ENCODE data around the gene CAPZB. TPM values are rescaled to one million over a fixed set of nuclear protein-coding genes. Genes with fewer than 3 reads are reported as not detected.

The CAPZB gene
- polyA plus RNA-seq, 1 of the 3 experiments (the other 2 are of a cell fraction), result 122 TPM

DNA sequence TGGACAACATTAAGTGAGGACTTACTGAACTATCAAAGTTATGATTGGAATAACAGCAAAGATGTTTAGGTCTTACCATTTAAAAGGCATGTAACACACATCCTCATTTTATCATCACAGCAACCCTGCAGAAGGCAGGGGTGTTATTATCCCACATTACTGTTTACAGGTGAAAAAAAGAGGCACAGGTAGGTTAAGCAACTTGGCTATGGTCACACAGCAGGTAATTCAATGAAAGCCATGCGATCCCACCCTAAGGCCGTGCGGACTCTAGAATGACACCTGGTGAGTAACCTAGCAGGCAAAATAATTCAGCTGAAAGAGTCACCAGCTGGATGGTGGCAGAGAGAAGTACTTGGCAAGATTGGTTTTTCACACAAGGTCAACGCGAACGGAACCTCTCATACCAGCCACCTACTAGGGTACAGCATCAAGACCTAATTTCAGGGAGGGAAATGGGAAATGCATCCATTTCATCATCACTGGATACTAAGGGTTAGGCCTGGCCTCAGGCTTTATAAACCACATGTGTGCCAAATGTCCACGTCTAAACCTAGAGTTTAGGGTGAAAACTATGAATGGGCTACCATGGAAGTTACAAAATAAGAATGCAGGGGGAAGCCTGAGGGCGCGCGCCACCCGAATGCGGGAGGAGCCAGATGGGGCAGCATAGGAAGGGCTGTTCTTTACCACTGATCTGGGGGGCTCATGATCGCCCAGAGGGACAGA, 88.0 kb downstream of the CAPZB start:
- Histone ChIP-seq H3K36me3 (replicated peaks in 1 of 2; ENCODE audit: control insufficient read depth in 1 of 2, insufficient read depth in 2 of 2, low read length in 1 of 2) (peaks cover 0 to 11% of the 10 kb centered on the region in 2 experiments), H4K20me1 (ENCODE audit: insufficient read depth) (peaks cover 95% of the 10 kb centered on the region), H3K79me2 (ENCODE audit: insufficient read depth) (peaks cover 95% of the 10 kb centered on the region), H3K9me3 (no peaks in the 10 kb centered on the region), H3K4me3 (ENCODE audit: low read depth in 2 of 2, low read length in 1 of 2) (no peak overlapping the region), H3K4me1 (ENCODE audit: control insufficient read depth in 1 of 2, insufficient read depth in 2 of 2, low read depth in 1 of 2, low read length in 1 of 2) (peaks cover 12 to 48% of the 10 kb centered on the region in 2 experiments; a peak in 3 of 4 replicates), H2AFZ (ENCODE audit: low read depth) (no peak overlapping the region), H3K4me2 (no peak overlapping the region), H3K9ac (no peak overlapping the region), H3K27ac (ENCODE audit: low read depth in 2 of 2, low read length in 1 of 2) (peak overlapping the region in 1 of 2 experiments; percentile 25; a peak in 1 of 4 replicates), H3F3A (replicated peaks; ENCODE audit: insufficient read depth) (peaks cover 5% of the 10 kb centered on the region), H3K9me2 (no peaks in the 10 kb centered on the region), H3K27me3 (ENCODE audit: insufficient read depth) (no peaks in the 10 kb centered on the region)
- no peak for DNase-seq
- WGBS (ENCODE audit: low lambda C conversion rate), result 99% methylated on average over 13 of the region's 13 CpGs
- POLR2A ChIA-PET, result no interaction called here
- CTCF ChIA-PET, result interaction anchor here (1.6 kb wide), 1 partner anchor 13 kb away, joined by 4 read pairs; no protein-coding TSS in a partner anchor
- TF ChIP-seq, protein P1, sequence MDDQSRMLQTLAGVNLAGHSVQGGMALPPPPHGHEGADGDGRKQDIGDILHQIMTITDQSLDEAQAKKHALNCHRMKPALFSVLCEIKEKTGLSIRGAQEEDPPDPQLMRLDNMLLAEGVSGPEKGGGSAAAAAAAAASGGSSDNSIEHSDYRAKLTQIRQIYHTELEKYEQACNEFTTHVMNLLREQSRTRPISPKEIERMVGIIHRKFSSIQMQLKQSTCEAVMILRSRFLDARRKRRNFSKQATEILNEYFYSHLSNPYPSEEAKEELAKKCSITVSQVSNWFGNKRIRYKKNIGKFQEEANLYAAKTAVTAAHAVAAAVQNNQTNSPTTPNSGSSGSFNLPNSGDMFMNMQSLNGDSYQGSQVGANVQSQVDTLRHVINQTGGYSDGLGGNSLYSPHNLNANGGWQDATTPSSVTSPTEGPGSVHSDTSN (IDR thresholded peaks at IDR 0.05), result no peak
- no peak for TF ChIP-seq FOSL2 (IDR thresholded peaks at IDR 0.05; ENCODE audit: borderline replicate concordance, low read depth)
- no peak for TF ChIP-seq TAF1 (IDR thresholded peaks at IDR 0.05; ENCODE audit: borderline replicate concordance, low read depth, low read length)
- no peak for TF ChIP-seq EP300 (IDR thresholded peaks at IDR 0.05; ENCODE audit: borderline replicate concordance in 1 of 2, low read depth in 1 of 2, low read length in 1 of 2)
- TF ChIP-seq FOXM1 (IDR thresholded peaks at IDR 0.05; ENCODE audit: low read depth), result no peak

DNA sequence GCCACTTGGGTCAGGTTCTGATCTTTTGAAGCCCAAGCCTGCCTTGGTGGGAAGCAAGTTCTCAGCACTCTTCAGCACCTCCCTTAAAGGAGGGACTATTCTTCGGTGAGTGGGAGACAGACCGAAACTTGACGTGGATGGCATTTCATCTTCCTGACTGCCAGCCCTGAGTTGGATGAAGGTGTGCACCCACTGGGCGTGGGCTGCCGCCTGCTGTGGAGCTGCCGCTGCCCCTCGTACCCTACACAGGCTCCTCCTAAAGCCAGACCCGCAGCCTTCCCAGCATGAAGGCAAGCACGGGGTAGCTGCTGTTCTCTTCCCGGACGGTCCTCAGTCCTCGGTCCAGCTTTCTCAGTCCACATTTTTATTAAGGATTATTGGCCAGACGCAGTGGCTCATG, 89.1 kb downstream of the CAPZB start:
- Histone ChIP-seq H3K27ac (ENCODE audit: low read depth in 2 of 2, low read length in 1 of 2) (peak overlapping the region in 1 of 2 experiments; percentile 87; a peak in 2 of 4 replicates), H2AFZ (ENCODE audit: low read depth) (no peak overlapping the region), H3K9me2 (no peaks in the 10 kb centered on the region), H3K27me3 (ENCODE audit: insufficient read depth) (no peaks in the 10 kb centered on the region), H3K4me3 (ENCODE audit: low read depth in 2 of 2, low read length in 1 of 2) (no peak overlapping the region), H3K9me3 (no peaks in the 10 kb centered on the region), H3K4me2 (no peak overlapping the region), H3K4me1 (ENCODE audit: control insufficient read depth in 1 of 2, insufficient read depth in 2 of 2, low read depth in 1 of 2, low read length in 1 of 2) (peaks cover 20 to 55% of the 10 kb centered on the region in 2 experiments), H3F3A (replicated peaks; ENCODE audit: insufficient read depth) (peaks cover 16% of the 10 kb centered on the region), H3K9ac (no peak overlapping the region), H3K36me3 (replicated peaks in 1 of 2; ENCODE audit: control insufficient read depth in 1 of 2, insufficient read depth in 2 of 2, low read length in 1 of 2) (peaks cover 0 to 11% of the 10 kb centered on the region in 2 experiments), H3K79me2 (ENCODE audit: insufficient read depth) (peaks cover 89% of the 10 kb centered on the region), H4K20me1 (ENCODE audit: insufficient read depth) (peaks cover 95% of the 10 kb centered on the region)
- WGBS (ENCODE audit: low lambda C conversion rate), result 98% methylated on average over 12 of the region's 13 CpGs
- ChIA-PET CTCF (interaction anchor here (0.7 to 3.0 kb wide), 6 partner anchors 9 to 257 kb away, joined by 3 to 13 read pairs (median 6); no protein-coding TSS in a partner anchor), POLR2A (no interaction called here)
- TF ChIP-seq FOXM1 (IDR thresholded peaks at IDR 0.05; ENCODE audit: low read depth), result no peak
- no peak for TF ChIP-seq FOXJ3 (CRISPR knock-in tag; IDR thresholded peaks at IDR 0.05)
- TF ChIP-seq, protein P1 (IDR thresholded peaks at IDR 0.05), result no peak
- TF ChIP-seq GATA2 (CRISPR knock-in tag; IDR thresholded peaks at IDR 0.05), result no peak
- no peak for TF ChIP-seq SMC3 (IDR thresholded peaks at IDR 0.05; ENCODE audit: low read depth, low read length)
- no peak for TF ChIP-seq RFX5 (IDR thresholded peaks at IDR 0.05; ENCODE audit: low read length)
- TF ChIP-seq, protein P2, sequence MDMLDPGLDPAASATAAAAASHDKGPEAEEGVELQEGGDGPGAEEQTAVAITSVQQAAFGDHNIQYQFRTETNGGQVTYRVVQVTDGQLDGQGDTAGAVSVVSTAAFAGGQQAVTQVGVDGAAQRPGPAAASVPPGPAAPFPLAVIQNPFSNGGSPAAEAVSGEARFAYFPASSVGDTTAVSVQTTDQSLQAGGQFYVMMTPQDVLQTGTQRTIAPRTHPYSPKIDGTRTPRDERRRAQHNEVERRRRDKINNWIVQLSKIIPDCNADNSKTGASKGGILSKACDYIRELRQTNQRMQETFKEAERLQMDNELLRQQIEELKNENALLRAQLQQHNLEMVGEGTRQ (IDR thresholded peaks at IDR 0.05; ENCODE audit: borderline replicate concordance, low read depth, low read length), result no peak
- TF ChIP-seq RXRA (IDR thresholded peaks at IDR 0.05; ENCODE audit: borderline replicate concordance, low read depth), result no peak
- TF ChIP-seq, protein P3, sequence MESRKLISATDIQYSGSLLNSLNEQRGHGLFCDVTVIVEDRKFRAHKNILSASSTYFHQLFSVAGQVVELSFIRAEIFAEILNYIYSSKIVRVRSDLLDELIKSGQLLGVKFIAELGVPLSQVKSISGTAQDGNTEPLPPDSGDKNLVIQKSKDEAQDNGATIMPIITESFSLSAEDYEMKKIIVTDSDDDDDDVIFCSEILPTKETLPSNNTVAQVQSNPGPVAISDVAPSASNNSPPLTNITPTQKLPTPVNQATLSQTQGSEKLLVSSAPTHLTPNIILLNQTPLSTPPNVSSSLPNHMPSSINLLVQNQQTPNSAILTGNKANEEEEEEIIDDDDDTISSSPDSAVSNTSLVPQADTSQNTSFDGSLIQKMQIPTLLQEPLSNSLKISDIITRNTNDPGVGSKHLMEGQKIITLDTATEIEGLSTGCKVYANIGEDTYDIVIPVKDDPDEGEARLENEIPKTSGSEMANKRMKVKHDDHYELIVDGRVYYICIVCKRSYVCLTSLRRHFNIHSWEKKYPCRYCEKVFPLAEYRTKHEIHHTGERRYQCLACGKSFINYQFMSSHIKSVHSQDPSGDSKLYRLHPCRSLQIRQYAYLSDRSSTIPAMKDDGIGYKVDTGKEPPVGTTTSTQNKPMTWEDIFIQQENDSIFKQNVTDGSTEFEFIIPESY (IDR thresholded peaks at IDR 0.05; ENCODE audit: borderline replicate concordance, low read depth), result no peak
- TF ChIP-seq NRF1 (IDR thresholded peaks at IDR 0.05; ENCODE audit: low read depth, low read length), result no peak
- TF ChIP-seq ELF1 (IDR thresholded peaks at IDR 0.05), result no peak
- no peak for TF ChIP-seq POLR2AphosphoS5 (IDR thresholded peaks at IDR 0.05; ENCODE audit: low read depth, low read length)
- TF ChIP-seq, protein P4, sequence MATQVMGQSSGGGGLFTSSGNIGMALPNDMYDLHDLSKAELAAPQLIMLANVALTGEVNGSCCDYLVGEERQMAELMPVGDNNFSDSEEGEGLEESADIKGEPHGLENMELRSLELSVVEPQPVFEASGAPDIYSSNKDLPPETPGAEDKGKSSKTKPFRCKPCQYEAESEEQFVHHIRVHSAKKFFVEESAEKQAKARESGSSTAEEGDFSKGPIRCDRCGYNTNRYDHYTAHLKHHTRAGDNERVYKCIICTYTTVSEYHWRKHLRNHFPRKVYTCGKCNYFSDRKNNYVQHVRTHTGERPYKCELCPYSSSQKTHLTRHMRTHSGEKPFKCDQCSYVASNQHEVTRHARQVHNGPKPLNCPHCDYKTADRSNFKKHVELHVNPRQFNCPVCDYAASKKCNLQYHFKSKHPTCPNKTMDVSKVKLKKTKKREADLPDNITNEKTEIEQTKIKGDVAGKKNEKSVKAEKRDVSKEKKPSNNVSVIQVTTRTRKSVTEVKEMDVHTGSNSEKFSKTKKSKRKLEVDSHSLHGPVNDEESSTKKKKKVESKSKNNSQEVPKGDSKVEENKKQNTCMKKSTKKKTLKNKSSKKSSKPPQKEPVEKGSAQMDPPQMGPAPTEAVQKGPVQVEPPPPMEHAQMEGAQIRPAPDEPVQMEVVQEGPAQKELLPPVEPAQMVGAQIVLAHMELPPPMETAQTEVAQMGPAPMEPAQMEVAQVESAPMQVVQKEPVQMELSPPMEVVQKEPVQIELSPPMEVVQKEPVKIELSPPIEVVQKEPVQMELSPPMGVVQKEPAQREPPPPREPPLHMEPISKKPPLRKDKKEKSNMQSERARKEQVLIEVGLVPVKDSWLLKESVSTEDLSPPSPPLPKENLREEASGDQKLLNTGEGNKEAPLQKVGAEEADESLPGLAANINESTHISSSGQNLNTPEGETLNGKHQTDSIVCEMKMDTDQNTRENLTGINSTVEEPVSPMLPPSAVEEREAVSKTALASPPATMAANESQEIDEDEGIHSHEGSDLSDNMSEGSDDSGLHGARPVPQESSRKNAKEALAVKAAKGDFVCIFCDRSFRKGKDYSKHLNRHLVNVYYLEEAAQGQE (IDR thresholded peaks at IDR 0.05; ENCODE audit: low read depth, low read length), result no peak
- TF ChIP-seq FOSL2 (IDR thresholded peaks at IDR 0.05; ENCODE audit: borderline replicate concordance, low read depth), result no peak
- DNase-seq, result no peak

All from SK-N-SH (cell line).